ENCODE results near the gene CD2AP. TPM values are rescaled to one million over a fixed set of nuclear protein-coding genes. Genes with fewer than 3 reads are reported as not detected.

The CD2AP gene, protein sequence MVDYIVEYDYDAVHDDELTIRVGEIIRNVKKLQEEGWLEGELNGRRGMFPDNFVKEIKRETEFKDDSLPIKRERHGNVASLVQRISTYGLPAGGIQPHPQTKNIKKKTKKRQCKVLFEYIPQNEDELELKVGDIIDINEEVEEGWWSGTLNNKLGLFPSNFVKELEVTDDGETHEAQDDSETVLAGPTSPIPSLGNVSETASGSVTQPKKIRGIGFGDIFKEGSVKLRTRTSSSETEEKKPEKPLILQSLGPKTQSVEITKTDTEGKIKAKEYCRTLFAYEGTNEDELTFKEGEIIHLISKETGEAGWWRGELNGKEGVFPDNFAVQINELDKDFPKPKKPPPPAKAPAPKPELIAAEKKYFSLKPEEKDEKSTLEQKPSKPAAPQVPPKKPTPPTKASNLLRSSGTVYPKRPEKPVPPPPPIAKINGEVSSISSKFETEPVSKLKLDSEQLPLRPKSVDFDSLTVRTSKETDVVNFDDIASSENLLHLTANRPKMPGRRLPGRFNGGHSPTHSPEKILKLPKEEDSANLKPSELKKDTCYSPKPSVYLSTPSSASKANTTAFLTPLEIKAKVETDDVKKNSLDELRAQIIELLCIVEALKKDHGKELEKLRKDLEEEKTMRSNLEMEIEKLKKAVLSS
- 41.8 TPM for total RNA-seq (2021; ENCODE audit: unreplicated experiment)
- 12.0 TPM for polyA plus RNA-seq (2012; ENCODE audit: insufficient read length)
- percentile 94 among the genes with signal in this experiment for Bru-seq, nascent RNA
- percentile 83 among the genes with signal in this experiment for BruChase-seq, experiment 1, labeled RNA remaining after a 2-hour chase
- BruChase-seq, experiment 2, labeled RNA remaining after a 6-hour chase: percentile 88 among the genes with signal in this experiment
- long read RNA-seq, full-length matches to known transcripts: 65 of 113 reads
- long read RNA-seq, partial matches to known transcripts: 38 of 113 reads
- long read RNA-seq, other reads (novel, unspliced or antisense): 10 of 113 reads

DNA sequence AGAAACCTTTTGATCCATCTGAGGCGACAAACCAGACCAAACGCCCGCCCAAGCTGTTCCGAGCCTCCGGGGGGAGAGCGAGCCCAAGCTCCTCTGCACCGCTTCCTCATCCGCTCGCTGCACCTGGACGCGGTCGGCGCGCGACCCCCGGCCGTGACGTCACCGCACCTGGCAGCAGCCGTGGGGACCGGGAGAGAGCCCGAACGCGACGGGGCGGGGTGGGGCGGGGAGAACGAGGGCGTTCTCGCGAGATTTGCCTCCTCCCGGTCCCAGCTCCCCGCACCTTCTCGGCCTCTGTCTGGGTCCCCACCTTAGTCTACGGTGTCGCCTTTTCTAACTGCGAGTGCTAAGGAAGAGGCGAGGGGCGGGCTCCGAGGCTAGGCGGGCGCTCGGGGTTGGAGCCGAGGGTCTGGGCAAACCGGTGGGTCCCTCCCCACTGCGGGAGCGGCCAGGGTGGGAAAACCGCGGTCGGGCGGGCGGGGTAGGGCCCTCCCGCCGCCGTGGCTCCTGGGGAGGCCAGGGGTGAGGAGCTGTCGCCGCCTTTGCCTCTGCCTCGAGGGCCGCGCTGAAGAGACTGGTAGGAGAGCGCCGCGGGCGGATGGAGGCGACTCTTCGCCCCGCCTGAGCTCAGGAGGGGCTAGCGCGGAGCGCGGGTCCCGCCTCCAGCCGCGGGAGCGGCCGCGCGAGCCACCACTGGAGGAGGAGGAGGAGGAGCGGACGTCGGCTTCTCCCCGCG lies at the start of gene CD2AP:
Gene CD2AP, plus strand, starts transcription at position 293 of the 736 bp plus-strand sequence. CDS start 456 bp downstream, outside the sequence.
- Histone ChIP-seq H3K27me3 (ENCODE audit: control insufficient read depth, insufficient read depth, low read length) (no peaks in the 10 kb centered on the region), H3K4me3 (ENCODE audit: low read depth in 2 of 2, low read length in 2 of 2) (peak within 1 kb of the TSS; percentile 97 to 99), H3K27ac (ENCODE audit: low read length) (peak within 1 kb of the TSS; percentile 92), H3K4me1 (ENCODE audit: control insufficient read depth, insufficient read depth, low read length) (peaks cover 28% of the 10 kb centered on the region), H3K9me3 (ENCODE audit: control insufficient read depth, insufficient read depth, low read depth, low read length) (no peaks in the 10 kb centered on the region), H3K36me3 (ENCODE audit: control insufficient read depth, insufficient read depth, low read length) (peaks cover 7% of the 10 kb centered on the region; the same call in 1 of the 2 replicates)
- BruUV-seq (replicated peaks): no TSS peak
- ATAC-seq (peak; percentile 96), DNase-seq (ENCODE audit: low read depth, low spot score) (no peak)
- in situ Hi-C loops (cut with HindIII; ENCODE audit: low pct_unique_long_range_greater_than_20kb, low sequenced_read_pairs): no loop called here
- ChIA-PET POLR2A (interaction anchor here (0.6 to 0.9 kb wide), 3 partner anchors 11 to 14 kb away, joined by 3 to 4 read pairs (median 3); no protein-coding TSS in a partner anchor), CTCF (interaction anchor here (0.5 to 0.6 kb wide), 2 partner anchors 37 to 273 kb away, joined by 3 to 6 read pairs; no protein-coding TSS in a partner anchor)
- TF ChIP-seq CTCF (IDR thresholded peaks at IDR 0.05): no peak
- peak; percentile 50; the same call in 1 of the 2 replicates for TF ChIP-seq POLR2AphosphoS5 (IDR thresholded peaks at IDR 0.05; ENCODE audit: low read depth, low read length)
- TF ChIP-seq TCF7L2 (IDR thresholded peaks at IDR 0.05; ENCODE audit: low read depth, low read length): peak; percentile 61; the same call in 1 of the 2 replicates
- TF ChIP-seq REST (IDR thresholded peaks at IDR 0.05; ENCODE audit: insufficient read depth in 1 of 2, low read depth in 2 of 2, low read length in 1 of 2): no peak
- 0 out of 2 replicates have a peak, but pooled peaks have one; percentile 30 for TF ChIP-seq SIN3A (IDR thresholded peaks at IDR 0.05; ENCODE audit: borderline replicate concordance, insufficient read depth, low read depth, low read length)
- intact Hi-C loops (cut with micrococcal nuclease; ENCODE audit: unreplicated experiment): no loop called here

DNA sequence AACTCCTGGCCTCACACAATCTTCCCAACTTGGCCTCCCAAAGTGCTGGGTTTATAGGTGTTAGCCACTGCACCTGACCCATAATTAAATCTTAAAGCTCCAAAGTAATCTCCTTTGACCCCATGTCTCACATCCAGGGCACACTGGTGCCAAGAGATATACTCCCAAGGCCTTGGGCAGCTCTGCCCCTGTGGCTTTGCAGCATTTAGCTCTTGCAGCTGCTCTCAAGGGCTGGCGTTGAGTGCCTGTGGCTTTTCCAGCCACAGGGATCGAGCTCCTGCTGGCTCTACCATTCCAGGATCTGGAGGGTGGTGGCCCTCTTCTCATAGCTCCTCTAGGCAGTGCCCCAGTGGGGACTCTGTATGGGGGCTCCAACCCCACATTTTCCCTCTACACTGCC lies 49.3 kb upstream of the CD2AP start:
- no peaks in the 10 kb centered on the region for H3K27me3 ChIP-seq (ENCODE audit: control insufficient read depth, insufficient read depth, low read length)
- no peak for ATAC-seq
- no peaks in the 10 kb centered on the region for H3K4me1 ChIP-seq (ENCODE audit: control insufficient read depth, insufficient read depth, low read length)
- no peak for DNase-seq (ENCODE audit: low read depth, low spot score)
- ChIA-PET POLR2A (no interaction called here), CTCF (no interaction called here)
- no peak overlapping the region for H3K4me3 ChIP-seq (ENCODE audit: low read depth in 2 of 2, low read length in 2 of 2)
- intact Hi-C loops (cut with micrococcal nuclease; ENCODE audit: unreplicated experiment): no loop called here
- no TSS peak for BruUV-seq (replicated peaks)
- TF ChIP-seq POLR2AphosphoS5 (IDR thresholded peaks at IDR 0.05; ENCODE audit: low read depth, low read length) (no peak), TCF7L2 (IDR thresholded peaks at IDR 0.05; ENCODE audit: low read depth, low read length) (no peak), CTCF (IDR thresholded peaks at IDR 0.05) (no peak), REST (IDR thresholded peaks at IDR 0.05; ENCODE audit: insufficient read depth in 1 of 2, low read depth in 2 of 2, low read length in 1 of 2) (no peak), SIN3A (IDR thresholded peaks at IDR 0.05; ENCODE audit: borderline replicate concordance, insufficient read depth, low read depth, low read length) (no peak)
- H3K9me3 ChIP-seq (ENCODE audit: control insufficient read depth, insufficient read depth, low read depth, low read length): no peaks in the 10 kb centered on the region
- in situ Hi-C loops (cut with HindIII; ENCODE audit: low pct_unique_long_range_greater_than_20kb, low sequenced_read_pairs): no loop called here
- no peak overlapping the region for H3K27ac ChIP-seq (ENCODE audit: low read length)
- H3K36me3 ChIP-seq (ENCODE audit: control insufficient read depth, insufficient read depth, low read length): no peaks in the 10 kb centered on the region

Data from Panc1 (cell line).